Adrenal gland (tissue), 12 donors: Measurements from ENCODE around the gene FMO2. TPM values are rescaled to one million over a fixed set of nuclear protein-coding genes. Genes with fewer than 3 reads are reported as not detected.

ENCODE experiments used
- DNase-seq, 7 donors: peaks; one replicate each; pipeline ENCODE4 v3.0.0-alpha.2; 2019 to 2020
- H3K27ac ChIP-seq, 5 donors: fragments of 200-600 bp; sonication (generic) in 4 of 5; 1 replicate in 3 of 5; 2 replicates in 2 of 5; pipeline versions ENCODE4 v1.5.1 to v1.8.0; 2016 to 2020; ENCODE audit warnings: mild to moderate bottlenecking in 1 of 5
- H3K27me3 ChIP-seq: fragments of 200-600 bp; 2 replicates; pipeline ENCODE4 v1.8.0; 2021
- H3K36me3 ChIP-seq, 2 donors: fragments of 200-600 bp; replicated peaks in 1 of 2; 1 replicate in 1 of 2; 2 replicates in 1 of 2; pipeline versions ENCODE4 v1.5.1 to v1.8.0; 2018 to 2022
- H3K4me1 ChIP-seq, 2 donors: fragments of 200-600 bp; replicated peaks in 1 of 2; 1 replicate in 1 of 2; 2 replicates in 1 of 2; pipeline versions ENCODE4 v1.5.1 to v1.8.0; 2018 to 2021
- H3K4me3 ChIP-seq, 4 donors: fragments of 200-600 bp; sonication (generic) in 3 of 4; one replicate each; pipeline ENCODE4 v1.5.1; 2016 to 2018
- H3K9me3 ChIP-seq, 3 donors: fragments of 200-600 bp; sonication (generic) in 1 of 3; replicated peaks in 1 of 3; 1 replicate in 2 of 3; 2 replicates in 1 of 3; pipeline versions ENCODE4 v1.5.1 to v1.8.0; 2016 to 2021
- CTCF ChIP-seq, 6 experiments: fragments of 450-650 bp in 4 of 6; fragments of 200-600 bp in 2 of 6; sonication (generic) in 1 of 6; IDR thresholded peaks; 1 replicate in 5 of 6; 2 replicates in 1 of 6; pipeline versions ENCODE4 v1.5.1 to v1.8.0; 2016 to 2021; ENCODE audit warnings: antibody characterized with exemption in 6 of 6, mild to moderate bottlenecking in 2 of 6, moderate library complexity in 1 of 6
- POLR2A ChIP-seq, 2 donors: fragments of 450-650 bp; IDR thresholded peaks; one replicate each; pipeline ENCODE4 v1.6.1; 2017; ENCODE audit warnings: antibody characterized with exemption in 2 of 2, mild to moderate bottlenecking in 2 of 2, moderate library complexity in 1 of 2
- WGBS, 4 donors: extraction: QIAGEN DNeasy Blood & Tissue Kit in 2 of 4; methylation state at CpG; one replicate each; pipeline versions ENCODE4 v1.1.5 to v1.1.7; 2013 to 2017; 5-methylcytosine and 5-hydroxymethylcytosine counted together
- intact Hi-C, 2 donors: fragments of 100-400 bp; cut with DNase I; formaldehyde crosslinking; loops; one replicate each; pipeline versions ENCODE4 v1.14.1 to v1.15.0; 2022 to 2023
- polyA plus RNA-seq, 3 donors: library from polyadenylated mRNA; stranded (reverse); fragments of 200-250 nt in 2 of 3; fragments of 350-450 nt in 1 of 3; fragmentation: Illumina TruSeq in 1 of 3; extraction: RNeasy Lipid Tissue Mini Kit (QIAGEN cat#74804) in 1 of 3; gene quantifications; one replicate each; pipeline ENCODE4 v1.2.3, GENCODE V29; 2013 to 2014
- total RNA-seq, 9 donors: library from RNA; depleted of rRNA in 4 of 9; stranded (reverse); fragments of >200 nt in 4 of 9; fragments of 120-200 nt in 1 of 9; fragmentation: NEBNext Ultra II Directional in 1 of 9; extraction: Animal tissue kit (Norgen Biotek cat#: 25700) in 1 of 9; gene quantifications; one replicate each; pipeline versions ENCODE4 v1.1.0 to v1.2.4, GENCODE V29; 2013 to 2023
- donor health status: healthy with polysubstance abuse.
- donor health status: Bipolar disorder and iron deficiency.
- donor health status: DM: yes; HTN: yes; CAD: no.
- donor health status: DM: no; HTN: no; CAD: no.
- donor health status: DM: no; HTN: no; CAD: no.
- donor health status: DM: yes; HTN: yes; CAD: no.

The FMO2 gene
- total and polyA plus RNA-seq, 12 donors, result 0.72 to 149 (median 47.9) TPM

GRCh38 chr1:171142416-171143385, 42.4 kb upstream of the FMO2 start:
- H3K4me3 ChIP-seq, result no peak overlapping the region
- peak in 5 of 7 donors; percentile 6 to 30 (median 20) for DNase-seq
- H3K4me1 ChIP-seq, result peaks cover 0 to 3% of the 10 kb centered on the region in 2 donors

GRCh38 chr1:171150156-171150555, 34.9 kb upstream of the FMO2 start:
- intact Hi-C loops, result no loop called here
- Histone ChIP-seq H3K27me3 (no peaks in the 10 kb centered on the region), H3K9me3 (no peaks in the 10 kb centered on the region), H3K36me3 (no peaks in the 10 kb centered on the region), H3K27ac (no peak overlapping the region), H3K4me3 (no peak overlapping the region), H3K4me1 (no peaks in the 10 kb centered on the region)
- no peak for TF ChIP-seq POLR2A (IDR thresholded peaks at IDR 0.05)
- no peak for TF ChIP-seq CTCF (IDR thresholded peaks at IDR 0.05)
- WGBS, 4 donors, result 38 to 78% (median 72%) methylated on average over 1 of the region's 1 CpG
- no peak for DNase-seq

More at GRCh38 chr1:171142416-171143385, 42.4 kb upstream of the FMO2 start:
- intact Hi-C loops, result no loop called here
- 54 to 69% (median 61%) methylated on average over 8 of the region's 8 CpGs for WGBS, 4 donors
- Histone ChIP-seq H3K9me3 (no peaks in the 10 kb centered on the region), H3K27ac (peak overlapping the region in 3 of 5 donors; percentile 47 to 84 (median 71)), H3K27me3 (no peaks in the 10 kb centered on the region), H3K36me3 (no peaks in the 10 kb centered on the region)
- TF ChIP-seq CTCF (IDR thresholded peaks at IDR 0.05), result peak in 1 of 6 experiments; percentile 12
- TF ChIP-seq POLR2A (IDR thresholded peaks at IDR 0.05), result no peak

GRCh38 chr1:171152549-171152948, 32.6 kb upstream of the FMO2 start:
- no peaks in the 10 kb centered on the region for H3K27me3 ChIP-seq
- 60 to 78% (median 71%) methylated on average over 2 of the region's 2 CpGs for WGBS, 4 donors
- no peak for DNase-seq
- H3K36me3 ChIP-seq, result no peaks in the 10 kb centered on the region
- no peak for TF ChIP-seq CTCF (IDR thresholded peaks at IDR 0.05)
- TF ChIP-seq POLR2A (IDR thresholded peaks at IDR 0.05), result no peak
- no peak overlapping the region for H3K4me3 ChIP-seq
- H3K27ac ChIP-seq, result no peak overlapping the region
- intact Hi-C loops, result no loop called here
- H3K9me3 ChIP-seq, result no peaks in the 10 kb centered on the region
- H3K4me1 ChIP-seq, result no peaks in the 10 kb centered on the region

- no peaks in the 10 kb centered on the region for H3K36me3 ChIP-seq
- intact Hi-C loops, result no loop called here
- no peak overlapping the region for H3K27ac ChIP-seq
- no peaks in the 10 kb centered on the region for H3K9me3 ChIP-seq
- no peak for DNase-seq
- no peak overlapping the region for H3K4me3 ChIP-seq
- H3K4me1 ChIP-seq, result no peaks in the 10 kb centered on the region
- no peaks in the 10 kb centered on the region for H3K27me3 ChIP-seq
- no peak for TF ChIP-seq POLR2A (IDR thresholded peaks at IDR 0.05)
Observed at GRCh38 chr1:171155484-171155883, 29.6 kb upstream of the FMO2 start.
